LNCAP (cell line): ENCODE results near the gene SKP2.

Experiments
- TF ChIP-seq, protein P1 (sequence below): fragments of 450-650 bp; IDR thresholded peaks from 2 replicates; pipeline ENCODE4 v1.5.1; 2017; ENCODE audit warnings: mild to moderate bottlenecking

SKP2 gene

DNA sequence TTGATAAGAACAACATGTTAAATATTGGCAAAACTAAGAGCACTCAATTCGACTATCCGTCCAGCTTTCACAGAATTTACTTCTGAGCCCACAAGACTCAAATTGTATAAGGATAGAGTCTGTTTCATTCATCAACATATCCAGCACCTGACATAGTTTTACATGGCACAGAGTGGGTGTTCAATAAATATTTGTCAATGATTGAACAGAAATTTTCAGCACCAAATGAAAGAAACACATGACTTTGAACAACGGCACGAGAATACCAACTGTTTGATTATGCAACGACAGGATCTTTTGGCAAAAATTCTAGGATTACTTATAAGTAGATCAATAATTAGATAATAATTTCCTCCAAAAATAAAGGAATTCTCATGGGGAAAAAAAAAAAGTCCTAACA, 41.8 kb downstream of the SKP2 start:
- TF ChIP-seq, protein P1, sequence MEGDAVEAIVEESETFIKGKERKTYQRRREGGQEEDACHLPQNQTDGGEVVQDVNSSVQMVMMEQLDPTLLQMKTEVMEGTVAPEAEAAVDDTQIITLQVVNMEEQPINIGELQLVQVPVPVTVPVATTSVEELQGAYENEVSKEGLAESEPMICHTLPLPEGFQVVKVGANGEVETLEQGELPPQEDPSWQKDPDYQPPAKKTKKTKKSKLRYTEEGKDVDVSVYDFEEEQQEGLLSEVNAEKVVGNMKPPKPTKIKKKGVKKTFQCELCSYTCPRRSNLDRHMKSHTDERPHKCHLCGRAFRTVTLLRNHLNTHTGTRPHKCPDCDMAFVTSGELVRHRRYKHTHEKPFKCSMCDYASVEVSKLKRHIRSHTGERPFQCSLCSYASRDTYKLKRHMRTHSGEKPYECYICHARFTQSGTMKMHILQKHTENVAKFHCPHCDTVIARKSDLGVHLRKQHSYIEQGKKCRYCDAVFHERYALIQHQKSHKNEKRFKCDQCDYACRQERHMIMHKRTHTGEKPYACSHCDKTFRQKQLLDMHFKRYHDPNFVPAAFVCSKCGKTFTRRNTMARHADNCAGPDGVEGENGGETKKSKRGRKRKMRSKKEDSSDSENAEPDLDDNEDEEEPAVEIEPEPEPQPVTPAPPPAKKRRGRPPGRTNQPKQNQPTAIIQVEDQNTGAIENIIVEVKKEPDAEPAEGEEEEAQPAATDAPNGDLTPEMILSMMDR = no peak

DNA sequence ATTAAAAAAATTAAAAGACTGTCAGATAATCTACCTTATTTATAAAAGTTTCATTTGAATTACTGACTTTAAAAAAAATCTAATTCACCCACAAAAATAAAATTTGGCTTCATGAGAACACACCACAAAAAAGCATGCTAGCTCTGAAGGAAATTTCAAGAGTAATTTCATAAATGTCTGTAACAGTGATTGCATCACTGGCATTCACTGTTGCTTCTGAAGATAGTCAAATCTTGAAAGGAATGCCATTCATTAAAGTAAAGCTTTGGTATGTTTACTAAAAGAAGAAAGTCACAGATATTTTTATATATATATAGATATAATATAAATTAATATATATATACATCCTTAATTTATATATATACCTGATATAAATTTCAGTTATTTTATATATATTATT, 46.4 kb downstream of the SKP2 start:
- TF ChIP-seq, protein P1 = no peak

DNA sequence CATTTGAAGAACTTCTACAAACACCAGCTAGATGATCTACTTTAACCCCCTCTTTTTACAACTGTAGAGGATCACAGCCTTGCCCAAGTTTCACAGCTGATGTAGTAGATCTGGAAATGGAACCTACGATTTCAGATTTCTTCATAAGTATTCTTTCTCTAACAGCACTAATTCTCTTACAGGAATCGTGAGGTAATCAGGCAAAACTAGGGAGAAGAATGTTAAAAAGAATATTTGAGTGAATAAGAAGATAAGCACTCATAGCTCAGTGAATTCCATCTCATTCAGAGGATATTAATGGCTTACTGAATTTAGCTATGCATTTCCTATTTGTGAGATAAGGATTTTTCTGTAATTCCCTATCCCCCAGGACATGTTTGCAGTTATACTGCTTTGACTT, 47.7 kb downstream of the SKP2 start:
- TF ChIP-seq, protein P1 = no peak

DNA sequence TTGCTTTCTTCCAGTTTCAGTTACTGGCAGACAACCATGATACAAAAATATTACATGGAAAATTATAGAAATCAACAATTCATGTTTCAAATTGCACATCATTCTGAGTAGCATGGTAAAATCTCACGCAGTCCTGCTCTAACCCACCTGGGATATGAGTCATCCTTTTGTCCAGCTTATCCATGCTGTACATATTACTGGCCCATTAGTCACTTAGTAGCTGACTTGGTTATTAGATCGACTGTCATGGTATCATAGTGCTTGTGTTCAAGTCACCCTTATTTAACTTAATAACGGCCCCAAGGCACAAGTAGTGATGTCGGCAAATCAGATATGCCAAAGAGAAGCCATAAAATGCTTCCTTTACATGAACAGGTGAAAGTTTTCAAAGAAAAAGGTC, 48.6 kb downstream of the SKP2 start:
- TF ChIP-seq, protein P1 = no peak

DNA sequence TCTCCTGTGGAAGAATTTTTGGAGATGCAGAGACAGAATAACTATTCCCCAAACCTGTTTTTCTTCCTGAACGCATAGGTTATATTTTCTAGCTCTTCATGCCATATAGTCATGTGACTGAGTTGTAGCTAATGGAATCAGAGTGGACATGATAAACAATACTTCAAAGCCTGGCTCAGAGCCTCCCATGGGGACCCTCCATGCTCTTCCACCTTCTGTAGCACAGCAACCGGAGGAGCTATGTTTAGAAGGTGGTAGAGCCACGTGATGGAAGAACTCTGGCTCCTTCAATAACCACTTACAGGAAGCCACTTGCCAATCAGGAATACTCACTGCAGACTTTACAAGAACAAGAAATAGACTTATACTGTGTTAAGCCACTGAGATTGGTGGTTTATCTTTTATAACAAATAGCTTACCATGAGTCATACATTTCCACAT, 50.6 kb downstream of the SKP2 start:
- TF ChIP-seq, protein P1 = no peak

DNA sequence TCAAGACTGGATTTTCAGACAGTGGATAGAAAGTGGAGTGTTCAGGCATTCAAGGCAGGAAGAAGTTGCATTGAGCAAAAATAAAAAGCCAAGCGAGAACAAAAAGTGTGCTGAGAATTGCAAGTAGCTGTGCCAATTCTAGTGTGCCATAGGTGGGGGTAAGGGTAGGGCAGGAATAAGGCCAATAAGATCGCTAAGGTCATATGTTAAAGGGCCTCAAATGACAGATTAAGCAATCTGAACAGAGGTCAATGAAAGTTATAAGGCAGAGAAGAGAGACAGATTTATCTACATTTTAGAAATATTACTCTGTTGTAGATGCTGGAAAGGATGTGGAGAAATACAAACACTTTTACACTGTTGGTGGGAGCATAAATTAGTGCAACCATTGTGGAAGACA, 53.4 kb downstream of the SKP2 start:
- TF ChIP-seq, protein P1 = no peak

DNA sequence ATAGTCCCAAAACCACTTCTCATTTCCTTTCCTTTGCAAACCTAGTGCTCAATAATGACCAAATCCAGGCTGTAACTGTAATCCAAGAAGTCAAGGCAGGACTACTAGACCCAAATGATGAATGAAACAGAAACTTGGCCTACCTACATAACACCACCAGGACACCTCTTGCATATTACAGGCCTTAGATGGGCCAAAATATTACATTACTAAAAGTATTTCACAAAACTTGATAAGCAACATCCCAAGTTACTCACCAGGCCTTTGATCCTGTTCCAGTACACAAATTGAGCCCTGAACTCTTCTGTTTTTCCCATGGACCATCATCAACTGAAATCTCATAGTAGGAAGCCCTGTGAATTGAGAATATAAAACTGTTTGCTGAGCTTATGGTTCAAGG, 55.0 kb downstream of the SKP2 start:
- TF ChIP-seq, protein P1 = no peak

DNA sequence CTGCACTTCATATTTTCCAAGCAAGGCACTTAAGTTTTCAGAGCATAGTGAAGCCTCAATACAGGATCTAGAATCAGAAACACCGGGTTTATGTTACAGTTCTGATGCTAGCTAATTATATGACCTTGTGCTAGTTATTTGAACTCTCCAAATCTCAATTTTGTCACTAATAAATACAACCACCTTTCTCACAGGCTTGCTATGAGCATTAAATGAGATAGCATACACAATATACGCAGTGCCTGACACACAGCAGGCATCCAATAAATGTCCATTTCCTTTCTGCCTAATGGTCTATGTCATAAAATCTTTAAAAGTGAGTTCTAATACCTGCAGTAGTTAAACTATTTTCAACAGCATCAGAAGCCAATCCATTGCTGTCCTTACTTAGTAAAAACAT, 56.9 kb downstream of the SKP2 start:
- TF ChIP-seq, protein P1 = no peak
